NCI-H774 (cell line): ENCODE results near the gene CMTM3.
"Not testable (repeated sequence)": the region's sequence is repeated elsewhere in the genome, so short reads cannot be mapped to it uniquely, and the experiment has no call there.

Source experiments
- DNase-seq: peaks from one replicate; lab custom pipeline; 2025; lab: John Stamatoyannopoulos, UW

CMTM3 gene

DNA sequence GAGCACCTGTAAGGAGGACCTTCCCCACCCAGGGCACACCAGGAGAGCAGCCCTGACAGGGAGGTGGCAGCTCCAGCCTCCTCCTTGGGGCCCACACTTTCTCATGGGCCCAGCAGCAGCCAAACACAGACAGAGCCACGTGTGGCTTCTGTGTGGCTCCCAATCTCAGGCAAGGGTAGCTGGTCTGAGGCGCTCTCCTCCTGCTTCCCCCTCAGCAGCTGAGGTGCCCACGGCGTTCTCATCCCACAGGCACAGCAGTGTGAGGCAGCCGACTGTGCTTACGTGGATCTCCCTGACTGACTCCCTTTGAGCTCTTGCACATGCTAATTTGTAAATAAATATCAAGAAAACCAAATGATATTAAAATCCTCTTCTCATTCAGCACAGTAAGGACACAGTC, 30.9 kb downstream of the CMTM3 start:
- no peak for DNase-seq

DNA sequence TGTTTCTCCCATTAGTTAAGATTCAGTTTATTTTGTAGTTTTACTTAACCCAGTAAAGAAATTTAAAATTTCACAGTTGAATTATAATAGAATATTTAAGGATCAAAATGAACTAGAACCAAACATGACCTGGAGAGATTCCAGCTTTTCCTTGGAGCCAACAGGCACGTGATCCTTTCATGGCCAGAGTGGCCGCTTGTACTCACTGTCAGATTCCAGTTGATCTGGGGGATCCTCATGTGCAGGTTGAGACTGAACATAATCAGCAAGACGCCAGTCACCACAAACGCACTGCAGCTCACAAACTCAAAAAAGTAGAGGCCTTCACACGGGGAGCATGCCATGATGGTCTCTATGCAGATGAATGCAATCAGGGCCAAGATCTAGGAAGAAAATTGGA, 31.7 kb downstream of the CMTM3 start:
- no peak for DNase-seq

DNA sequence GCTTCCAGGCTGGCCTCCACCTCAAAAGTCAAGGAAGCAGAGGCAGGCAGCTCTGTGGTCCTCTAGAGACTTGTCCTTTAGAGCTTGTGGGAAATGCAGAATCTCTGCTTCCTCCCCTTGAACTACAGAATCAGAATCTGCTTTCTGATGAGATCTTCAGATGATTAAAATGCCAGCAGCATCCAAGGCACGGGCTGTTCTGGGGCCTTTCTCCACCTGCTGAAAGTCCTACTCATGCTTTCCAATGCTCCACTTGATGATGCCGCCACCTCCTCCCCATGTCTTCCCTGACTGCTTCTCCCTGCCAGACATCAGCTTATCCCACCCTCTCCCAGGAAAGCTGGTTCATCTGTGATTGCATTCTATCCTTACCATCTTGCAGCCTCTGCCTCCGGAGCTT, 33.3 kb downstream of the CMTM3 start:
- DNase-seq, result no peak

DNA sequence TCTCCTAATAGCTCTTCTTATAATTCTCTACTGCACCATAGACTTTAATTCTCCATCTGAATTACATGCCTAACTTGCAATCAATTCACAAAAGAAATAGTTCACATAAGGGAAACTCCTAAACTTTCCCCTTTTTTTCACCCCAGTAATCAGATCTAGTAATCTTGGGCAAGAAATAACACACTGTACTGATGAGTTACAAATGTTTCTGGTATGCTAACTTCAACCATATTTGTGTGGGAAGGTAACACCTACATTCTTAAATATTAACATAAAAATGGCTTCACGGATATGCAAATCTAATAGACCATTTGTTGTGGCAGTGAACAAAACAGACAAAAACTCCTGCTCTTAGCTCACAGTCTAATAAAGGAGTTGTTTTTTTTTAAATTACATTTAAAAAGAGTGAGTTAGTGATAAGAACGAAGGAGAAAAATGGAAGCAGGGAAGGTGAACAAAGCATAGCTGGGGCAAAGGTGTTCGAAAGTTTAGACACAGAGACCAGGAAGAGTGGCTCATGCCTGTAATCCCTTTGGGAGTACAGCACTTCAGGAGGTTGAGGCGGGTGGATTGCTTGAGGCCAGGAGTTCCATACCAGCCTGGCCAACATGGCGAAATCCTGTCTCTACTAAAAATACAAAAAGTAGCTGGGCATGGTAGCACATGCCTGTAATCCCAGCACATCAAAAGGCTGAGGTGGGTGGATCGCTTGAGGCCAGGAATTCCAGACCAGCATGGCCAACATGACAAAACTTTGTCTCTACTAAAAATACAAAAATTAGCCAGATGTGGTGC, 34.8 kb downstream of the CMTM3 start:
- DNase-seq, result no peak

DNA sequence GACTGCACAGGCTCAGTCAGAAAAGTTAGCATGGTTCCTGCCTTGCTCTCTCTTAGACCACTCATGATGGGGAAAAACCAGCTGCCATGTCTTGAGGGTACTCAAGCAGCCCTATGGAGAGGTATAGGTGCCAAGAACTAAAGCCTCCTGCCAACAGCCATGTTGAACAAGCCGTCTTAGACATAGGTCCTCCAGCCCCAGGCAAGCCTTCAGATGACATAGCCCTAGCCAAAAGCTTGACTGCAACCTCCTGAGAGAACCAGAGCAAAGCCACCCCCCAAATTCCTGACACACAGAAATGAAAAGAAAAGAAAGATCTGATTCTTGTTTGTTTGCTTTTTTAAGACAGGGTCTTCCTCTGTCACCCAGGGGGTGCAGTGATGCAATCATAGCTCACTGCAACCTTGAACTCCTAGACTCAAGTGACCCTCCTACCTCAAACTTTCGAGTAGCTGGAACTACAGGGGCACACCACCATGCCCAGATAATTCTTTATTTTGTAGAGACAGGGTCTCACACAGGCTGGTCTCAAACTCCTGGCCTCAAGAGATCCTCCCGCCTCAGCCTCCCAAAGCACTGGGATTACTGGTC, 36.3 kb downstream of the CMTM3 start:
- no peak for DNase-seq

DNA sequence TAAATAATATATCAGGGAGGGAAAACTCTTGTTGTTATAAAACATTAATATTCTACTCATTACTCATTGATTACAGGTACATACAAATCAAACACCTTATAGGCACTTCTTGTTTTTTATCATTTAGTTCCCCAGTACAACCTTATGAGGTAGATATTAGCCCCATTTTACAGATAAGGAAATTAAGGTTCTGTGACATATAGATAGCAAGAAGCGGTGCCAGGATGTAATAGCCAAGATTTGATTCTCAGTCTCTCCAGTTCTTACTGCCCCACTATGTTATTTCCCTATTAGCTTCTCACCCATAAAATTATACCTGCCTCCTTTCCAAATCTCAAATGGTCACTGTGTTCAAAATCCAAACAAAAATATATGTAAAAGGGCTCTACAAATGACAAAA, 36.9 kb downstream of the CMTM3 start:
- no peak for DNase-seq

DNA sequence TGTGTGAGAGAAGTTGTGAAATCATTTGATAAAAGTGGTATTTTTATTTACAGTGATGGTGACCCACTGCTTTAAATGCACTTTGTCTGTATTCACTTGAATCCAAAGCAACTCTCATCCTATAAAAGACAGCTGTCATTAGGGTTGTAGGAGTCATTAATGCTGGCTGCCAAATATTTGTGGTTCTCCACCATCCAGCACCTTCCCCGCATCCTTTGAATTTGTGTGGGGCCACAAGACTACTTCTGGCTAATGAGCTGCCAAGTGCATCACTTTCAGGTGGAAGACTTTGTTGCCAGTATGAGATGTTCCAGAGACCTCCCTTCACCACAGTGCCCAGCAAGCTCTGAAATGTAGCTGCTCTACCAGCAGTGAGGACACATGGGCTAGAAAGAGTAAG, 43.4 kb downstream of the CMTM3 start:
- no peak for DNase-seq

DNA sequence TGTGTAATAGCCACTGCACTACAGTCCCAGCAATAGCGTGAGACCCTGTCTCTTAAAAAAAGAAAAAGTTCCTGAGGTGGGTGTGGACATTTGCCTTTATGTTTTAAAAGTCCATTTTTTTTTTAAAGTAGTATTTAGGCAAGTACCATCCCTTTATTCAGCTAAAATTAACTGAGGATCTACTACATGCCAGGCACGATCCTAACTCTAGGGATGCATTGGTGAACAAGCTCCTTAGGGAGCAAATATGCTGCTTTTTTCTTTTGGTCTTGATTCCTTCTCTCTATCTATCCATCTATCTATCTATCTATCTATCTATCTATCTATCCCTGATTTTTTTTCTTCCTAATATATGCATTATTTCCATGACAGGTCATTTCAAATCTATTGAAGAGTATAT, 44.7 kb downstream of the CMTM3 start:
- no peak for DNase-seq

DNA sequence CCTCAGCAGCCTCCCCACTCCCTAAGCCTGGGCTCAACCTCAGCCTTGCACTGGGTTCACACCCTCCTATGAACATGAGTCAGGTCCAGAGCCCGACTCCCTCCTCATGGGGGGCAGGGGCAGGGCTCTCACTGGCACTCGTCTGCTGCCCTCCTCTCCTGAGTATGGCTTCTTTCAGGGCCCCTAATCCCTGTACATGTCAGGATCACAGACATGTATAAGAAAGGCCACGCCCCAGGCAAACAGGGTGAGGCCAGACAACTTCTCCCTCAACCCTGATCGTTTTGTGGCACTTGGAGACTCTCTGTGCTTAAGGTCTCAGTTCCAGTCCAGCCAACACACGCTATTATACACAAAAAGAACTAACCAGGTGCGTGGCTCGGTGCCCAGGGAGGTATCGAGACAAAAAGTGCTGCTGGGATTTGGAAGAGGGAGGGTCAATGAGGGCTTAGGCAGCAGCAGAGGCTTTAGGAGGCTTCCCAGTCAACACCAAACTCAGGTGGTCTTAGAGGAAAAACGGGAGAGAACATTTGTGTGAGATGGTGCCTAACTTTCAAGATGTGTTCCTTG, 45.2 kb downstream of the CMTM3 start:
- no peak for DNase-seq

DNA sequence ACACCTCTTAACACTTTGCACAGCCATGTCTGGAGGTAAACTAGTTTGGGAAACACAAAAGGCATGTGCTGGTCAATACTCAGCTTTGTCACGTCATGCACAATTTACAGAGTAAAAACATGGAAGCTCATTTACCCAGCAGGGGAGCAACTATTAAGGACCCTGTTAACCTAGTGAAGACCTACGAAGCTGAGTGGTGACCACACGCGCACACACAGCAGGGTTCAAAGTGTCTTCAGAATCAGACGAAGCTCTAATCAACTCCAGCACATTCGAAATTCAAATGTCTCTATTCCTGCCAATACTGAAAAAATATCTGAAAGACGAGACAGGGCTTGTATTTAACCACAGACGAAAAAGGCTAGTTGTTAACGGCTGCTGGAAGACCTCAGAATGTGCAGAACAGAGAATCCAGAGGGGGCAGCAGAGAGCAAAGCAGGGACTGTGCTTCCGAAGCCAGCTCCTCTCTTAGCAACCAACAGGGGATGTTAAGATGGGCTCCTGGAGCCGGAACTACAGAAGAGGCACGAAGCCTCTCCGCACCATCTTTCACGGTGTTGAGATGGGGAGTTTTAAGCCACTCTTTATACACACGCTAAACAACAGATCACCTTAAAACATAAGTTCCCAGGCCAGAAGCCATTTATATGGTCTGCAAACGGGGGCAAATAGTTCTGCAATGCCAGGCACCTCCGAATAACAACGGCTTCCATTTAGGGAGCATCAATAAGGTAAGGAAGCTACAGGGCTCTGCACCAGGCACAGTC, 46.4 kb downstream of the CMTM3 start:
- peak; percentile 55 for DNase-seq

DNA sequence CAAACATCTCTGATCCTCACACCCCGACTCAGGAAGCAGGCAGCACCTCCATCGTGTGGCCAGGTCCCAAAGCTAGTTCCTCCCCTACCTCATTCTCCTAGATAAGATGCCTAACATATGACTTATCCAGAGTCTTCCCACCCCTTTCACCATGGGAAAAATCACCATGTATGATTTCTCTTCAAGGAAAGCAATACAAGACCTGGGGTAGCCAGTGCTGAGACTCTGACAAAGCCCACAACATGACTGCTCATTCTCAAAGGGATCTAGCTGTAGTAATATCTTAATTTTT, 46.9 kb downstream of the CMTM3 start:
- DNase-seq, result no peak

DNA sequence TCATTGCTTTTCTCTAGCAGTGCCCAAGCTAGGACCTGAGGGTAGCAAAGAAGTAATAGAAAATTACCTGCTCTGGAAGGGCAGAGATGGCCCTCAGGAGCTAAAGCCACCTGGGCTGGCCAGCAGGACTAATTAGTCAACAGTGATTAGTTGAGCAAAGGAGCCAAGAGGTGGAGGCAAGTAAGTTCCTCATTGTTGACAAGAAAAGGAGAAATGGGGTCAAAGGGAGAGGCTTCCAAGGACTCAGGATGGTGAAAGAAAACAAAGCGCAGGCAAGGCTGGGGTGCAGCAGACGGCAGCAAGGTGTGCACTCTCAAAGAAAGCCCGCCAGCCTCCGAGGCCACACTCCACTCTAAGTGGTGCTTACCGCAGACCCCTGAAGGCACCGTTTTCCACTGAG, 47.5 kb downstream of the CMTM3 start:
- DNase-seq, result no peak

DNA sequence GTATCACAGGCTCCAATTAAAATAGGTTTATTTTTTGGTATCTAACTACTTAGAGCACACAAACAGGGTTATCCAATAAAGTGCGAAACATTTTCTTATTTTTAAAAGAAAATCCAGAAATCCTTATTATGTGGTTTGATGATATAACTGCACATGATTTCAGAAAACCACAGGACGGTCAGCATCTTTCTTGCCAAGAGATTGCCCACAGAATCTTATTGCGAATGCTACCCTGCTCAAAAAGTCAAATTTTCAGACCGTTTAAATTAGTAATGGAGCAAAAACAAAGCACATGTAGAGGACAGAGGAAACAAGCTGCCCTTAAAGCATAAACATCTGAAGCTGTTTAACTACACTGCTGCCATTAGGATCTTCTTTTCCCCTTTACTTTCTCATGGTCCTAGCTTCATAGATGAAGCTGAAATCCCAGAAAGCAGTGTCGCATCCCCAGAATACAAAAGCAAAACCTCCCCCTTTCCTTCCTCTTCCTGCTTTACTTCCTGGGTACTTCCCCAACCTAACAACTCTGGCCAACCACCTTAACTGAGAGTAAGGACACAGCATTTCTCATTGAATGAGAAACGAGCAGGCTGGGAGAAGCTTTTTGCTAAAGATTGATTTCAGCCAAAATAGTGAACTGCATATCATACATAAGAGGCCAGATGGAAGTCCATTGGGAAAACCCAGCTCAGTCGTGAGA, 48.3 kb downstream of the CMTM3 start:
- DNase-seq, result no peak

DNA sequence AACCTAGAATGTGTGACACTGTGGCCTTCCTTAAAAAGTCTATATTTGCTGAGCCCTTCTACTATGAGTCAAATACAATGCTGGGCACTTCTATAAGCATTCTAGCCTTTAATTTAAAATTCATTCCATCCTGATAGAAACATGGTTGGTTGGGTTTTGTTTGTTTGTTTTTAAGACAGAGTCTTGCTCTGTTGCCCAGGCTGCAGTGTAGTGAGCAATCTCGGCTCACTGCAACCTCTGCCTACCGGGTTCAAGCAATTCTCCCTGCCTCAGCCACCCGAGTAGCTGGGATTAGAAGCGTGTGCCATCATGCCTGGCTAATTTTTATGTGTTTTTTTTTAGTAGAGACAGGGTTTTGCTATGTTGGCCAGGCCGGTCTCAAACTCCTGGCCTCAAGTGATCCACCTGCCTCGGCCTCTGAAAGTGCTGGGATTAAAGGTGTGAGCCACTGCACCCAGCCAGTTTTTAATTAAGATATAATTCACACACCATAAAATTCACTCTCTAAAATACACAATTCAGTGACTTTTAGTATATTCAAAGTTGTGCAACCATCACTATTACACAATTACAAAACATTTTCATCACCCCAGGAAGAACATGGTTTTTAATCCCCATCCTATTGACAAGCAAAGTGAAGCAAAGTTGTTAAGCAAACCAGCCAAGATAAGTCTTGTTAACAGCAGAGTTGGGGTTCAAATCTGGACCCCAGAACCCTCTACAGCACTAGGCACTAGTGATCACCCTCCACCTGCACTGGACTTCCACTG, 49.3 kb downstream of the CMTM3 start:
- DNase-seq, result no peak

DNA sequence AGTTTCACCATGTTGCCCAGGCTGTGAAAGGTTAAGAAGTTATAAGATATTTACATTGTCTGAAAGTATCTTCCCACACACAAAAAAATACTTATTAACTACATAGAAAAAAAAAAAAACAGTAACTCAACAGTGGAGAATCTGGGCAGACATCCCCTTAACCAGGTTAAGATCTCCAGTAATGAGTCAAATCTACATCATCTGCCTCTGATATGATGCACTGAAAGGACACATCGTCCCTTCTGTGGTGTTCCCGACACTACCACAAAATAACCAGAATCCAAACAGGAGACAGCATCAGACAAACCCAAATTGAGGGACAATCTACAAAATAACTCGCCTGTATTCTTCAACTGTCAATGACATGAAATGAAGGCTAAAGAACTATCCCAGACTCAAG, 52.0 kb downstream of the CMTM3 start:
- DNase-seq, result no peak

DNA sequence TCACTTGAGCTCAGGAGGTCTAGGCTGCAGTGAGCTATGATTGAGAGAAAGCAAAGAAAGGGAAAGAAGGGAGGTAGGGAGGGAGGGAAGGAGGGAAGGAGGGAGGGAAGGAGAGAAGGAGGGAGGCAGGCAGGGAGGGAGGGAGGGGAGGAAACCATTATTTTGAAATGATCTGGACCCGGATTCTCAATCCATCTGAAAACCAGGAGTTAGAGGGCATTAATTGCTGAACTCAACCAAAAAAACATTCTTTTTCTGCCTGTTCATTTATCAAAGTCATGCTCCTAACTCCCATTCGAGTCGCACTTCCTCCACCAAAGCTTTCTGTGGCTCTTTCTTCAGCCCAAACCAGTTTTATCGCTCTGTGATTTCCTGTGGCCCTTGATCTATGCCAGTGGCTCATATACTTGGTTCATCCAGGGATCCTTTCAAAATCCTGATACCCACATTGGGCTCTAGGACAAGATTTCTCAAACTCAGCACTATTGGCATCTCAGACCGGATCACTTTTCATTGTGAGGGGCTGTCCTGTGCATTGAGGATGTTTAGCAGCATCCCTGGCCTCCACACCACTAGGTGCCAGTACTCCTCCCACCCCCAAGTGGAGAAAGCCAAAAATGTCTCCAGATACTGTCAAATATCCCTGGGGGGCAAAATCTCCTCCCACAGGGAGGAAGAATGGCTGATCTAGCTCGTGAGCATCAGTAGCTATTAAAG, 53.8 kb downstream of the CMTM3 start:
- DNase-seq, result no peak

DNA sequence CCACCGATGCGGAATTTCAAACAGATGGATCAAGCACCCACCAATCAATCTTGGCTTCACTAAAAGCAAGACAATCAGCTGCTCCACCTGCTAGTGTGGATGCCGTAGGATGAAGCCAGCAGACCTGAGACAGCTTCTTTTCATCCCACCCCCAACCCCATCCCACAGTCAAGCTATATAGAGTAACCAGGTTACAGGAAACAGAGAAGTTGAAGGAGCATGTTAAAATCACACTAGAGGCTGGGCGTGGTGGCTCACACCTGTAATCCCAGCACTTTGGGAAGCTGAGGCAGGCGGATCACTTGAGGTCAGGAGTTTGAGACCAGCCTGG, 54.3 kb downstream of the CMTM3 start:
- no peak for DNase-seq

DNA sequence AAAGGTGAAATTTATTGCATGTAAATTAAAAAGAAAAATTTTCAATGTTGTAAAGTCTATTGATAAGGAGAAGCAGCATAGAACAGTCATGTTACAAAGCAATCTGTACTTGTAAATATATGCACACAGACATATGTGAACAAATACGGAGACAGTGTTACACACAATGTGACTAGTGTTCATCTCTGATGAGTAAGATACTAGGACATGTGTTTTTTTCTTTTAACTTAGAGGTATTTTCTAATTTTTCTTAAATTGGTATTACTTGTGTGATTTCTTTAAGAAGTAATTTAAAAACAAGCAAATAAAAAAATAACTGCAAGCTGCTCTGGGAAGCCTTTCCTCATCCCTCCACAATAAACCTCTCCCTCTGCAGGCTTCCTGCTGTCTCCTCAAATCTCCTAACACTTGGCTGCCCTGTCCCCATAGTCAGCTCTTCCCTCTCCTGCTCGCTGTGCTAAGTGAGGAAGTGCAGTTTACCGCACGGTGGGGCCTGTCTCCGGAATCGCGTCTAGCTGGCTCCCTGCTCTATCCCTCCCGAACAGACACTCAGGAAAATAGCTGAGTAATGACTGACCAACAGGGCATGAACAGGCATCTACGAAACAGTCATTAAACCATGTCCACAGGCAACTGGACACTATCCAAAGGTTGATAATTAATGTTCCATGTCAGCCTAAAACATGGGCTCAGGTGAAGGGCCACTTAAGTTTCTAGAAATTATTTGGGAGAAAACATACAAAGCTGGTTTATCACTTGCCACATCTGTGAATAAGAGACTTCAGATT, 56.1 kb downstream of the CMTM3 start:
- no peak for DNase-seq

DNA sequence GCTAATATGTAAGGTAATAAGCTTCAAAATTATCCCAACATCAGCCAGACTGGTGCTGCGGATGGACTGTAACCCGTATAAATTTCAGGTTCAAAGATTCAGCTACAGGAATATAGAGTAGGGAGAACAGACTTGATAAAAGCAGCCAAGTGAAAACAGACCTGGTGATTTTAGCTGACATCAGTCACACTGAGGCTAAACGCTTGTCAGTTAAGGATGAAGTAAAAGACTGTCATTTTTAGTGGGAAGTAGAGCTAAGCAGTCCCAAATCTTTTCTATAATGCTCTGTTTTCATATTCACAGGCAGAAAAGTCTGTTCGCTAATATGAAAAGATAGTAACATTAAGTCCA, 56.7 kb downstream of the CMTM3 start:
- DNase-seq, result no peak

DNA sequence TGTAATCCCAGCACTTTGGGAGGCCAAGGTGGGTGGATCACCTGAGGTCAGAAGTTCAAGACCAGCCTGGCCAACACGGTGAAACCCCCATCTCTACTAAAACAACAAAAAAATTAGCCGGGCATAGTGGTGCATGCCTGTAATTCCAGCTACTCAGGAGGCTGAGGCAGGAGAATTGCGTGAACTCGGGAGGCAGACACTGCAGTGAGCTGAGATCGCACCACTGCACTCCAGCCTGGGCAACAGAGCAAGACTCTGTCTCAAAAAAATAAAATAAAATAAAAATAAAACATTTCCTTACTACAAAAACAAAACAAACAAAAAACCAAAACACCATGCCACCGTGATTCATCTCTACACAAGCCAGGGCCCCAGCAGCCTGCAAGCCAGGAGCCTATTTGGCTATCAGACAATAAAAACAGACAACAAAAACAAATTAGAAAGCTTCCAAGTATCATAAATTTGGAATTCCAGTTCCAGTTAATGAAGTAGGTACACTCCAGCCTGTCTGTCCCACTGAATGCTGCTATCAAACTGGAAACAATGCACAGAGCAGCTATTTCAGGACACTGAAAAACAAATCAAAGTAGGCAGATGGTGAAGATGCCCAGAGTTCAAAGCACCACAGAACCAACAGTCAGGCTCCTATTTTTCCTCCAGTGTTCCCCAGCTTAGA, 57.3 kb downstream of the CMTM3 start:
- DNase-seq, result not testable (repeated sequence)
